Activated CD4-positive, alpha-beta T cell treated with anti-CD3 and anti-CD28 coated beads, Interleukin-2, amount 50 U/mL, for 48 hours (primary cell): ENCODE measurements around the gene C22orf39.

Experiments used
- DNase-seq, 2 experiments: peaks; one replicate each; pipeline ENCODE4 v3.0.0-alpha.2; 2020

Gene C22orf39

GRCh38 chr22:19476023-19476422 is 28.5 kb upstream of the C22orf39 start:
- DNase-seq = no peak

- DNase-seq = no peak
These were observed 26.1 kb upstream of the C22orf39 start for GRCh38 chr22:19473578-19473977.

GRCh38 chr22:19472233-19472632 is 24.7 kb upstream of the C22orf39 start:
- no peak for DNase-seq

- DNase-seq = no peak
These were observed 24.1 kb upstream of the C22orf39 start for GRCh38 chr22:19471572-19471971.

- DNase-seq = no peak
These were observed 22.5 kb upstream of the C22orf39 start for GRCh38 chr22:19470010-19470409.

GRCh38 chr22:19469421-19469820 is 21.9 kb upstream of the C22orf39 start:
- no peak for DNase-seq

- DNase-seq = no peak
These were observed 20.4 kb upstream of the C22orf39 start for GRCh38 chr22:19467912-19468311.

- no peak for DNase-seq
These were observed 19.6 kb upstream of the C22orf39 start for GRCh38 chr22:19466848-19467752.

- DNase-seq = no peak
These were observed 18.7 kb upstream of the C22orf39 start for GRCh38 chr22:19466126-19466716.

- DNase-seq = no peak
These were observed 17.5 kb upstream of the C22orf39 start for GRCh38 chr22:19464975-19465374.

- no peak for DNase-seq
These were observed 17.0 kb upstream of the C22orf39 start for GRCh38 chr22:19464546-19464945.

GRCh38 chr22:19463491-19464469 is 16.3 kb upstream of the C22orf39 start:
- DNase-seq = no peak

- no peak for DNase-seq
These were observed 15.5 kb upstream of the C22orf39 start for GRCh38 chr22:19463008-19463407.

GRCh38 chr22:19461506-19461905 is 14.0 kb upstream of the C22orf39 start:
- no peak for DNase-seq

GRCh38 chr22:19460036-19460435 is 12.5 kb upstream of the C22orf39 start:
- DNase-seq = no peak

GRCh38 chr22:19457828-19458428 is 10.4 kb upstream of the C22orf39 start:
- no peak for DNase-seq

- DNase-seq = no peak
These were observed 9.0 kb upstream of the C22orf39 start for GRCh38 chr22:19456541-19456940.

- no peak for DNase-seq
These were observed 8.3 kb upstream of the C22orf39 start for GRCh38 chr22:19455585-19456370.

- no peak for DNase-seq
These were observed 7.5 kb upstream of the C22orf39 start for GRCh38 chr22:19455033-19455432.

GRCh38 chr22:19454156-19454555 is 6.6 kb upstream of the C22orf39 start:
- DNase-seq = no peak

GRCh38 chr22:19453718-19454117 is 6.2 kb upstream of the C22orf39 start:
- no peak for DNase-seq

GRCh38 chr22:19451570-19451969 is 4.1 kb upstream of the C22orf39 start:
- no peak for DNase-seq
